ENCODE data around the gene EMC9.

GRCh38 chr14:24136684-24137528 is 4.5 kb downstream of the EMC9 start:
- TF ChIP-seq CTCF (IDR thresholded peaks at IDR 0.05) (no peak), EZH2 (IDR thresholded peaks at IDR 0.05; ENCODE audit: borderline replicate concordance, insufficient read depth, low read depth, low read length, poor library complexity, severe bottlenecking) (no peak)
